CD4-positive, alpha-beta T cell treated with Interleukin-12 subunit alpha and Interleukin-12 subunit beta, for 1 hour (primary cell): Measurements from ENCODE around the gene MMP14.
A peak's percentile ranks its signal among the peaks of the same experiment; 100 is the strongest.

Experiments used
- DNase-seq: peaks from one replicate; pipeline ENCODE4 v3.0.0-alpha.2; 2020

MMP14 gene

DNA sequence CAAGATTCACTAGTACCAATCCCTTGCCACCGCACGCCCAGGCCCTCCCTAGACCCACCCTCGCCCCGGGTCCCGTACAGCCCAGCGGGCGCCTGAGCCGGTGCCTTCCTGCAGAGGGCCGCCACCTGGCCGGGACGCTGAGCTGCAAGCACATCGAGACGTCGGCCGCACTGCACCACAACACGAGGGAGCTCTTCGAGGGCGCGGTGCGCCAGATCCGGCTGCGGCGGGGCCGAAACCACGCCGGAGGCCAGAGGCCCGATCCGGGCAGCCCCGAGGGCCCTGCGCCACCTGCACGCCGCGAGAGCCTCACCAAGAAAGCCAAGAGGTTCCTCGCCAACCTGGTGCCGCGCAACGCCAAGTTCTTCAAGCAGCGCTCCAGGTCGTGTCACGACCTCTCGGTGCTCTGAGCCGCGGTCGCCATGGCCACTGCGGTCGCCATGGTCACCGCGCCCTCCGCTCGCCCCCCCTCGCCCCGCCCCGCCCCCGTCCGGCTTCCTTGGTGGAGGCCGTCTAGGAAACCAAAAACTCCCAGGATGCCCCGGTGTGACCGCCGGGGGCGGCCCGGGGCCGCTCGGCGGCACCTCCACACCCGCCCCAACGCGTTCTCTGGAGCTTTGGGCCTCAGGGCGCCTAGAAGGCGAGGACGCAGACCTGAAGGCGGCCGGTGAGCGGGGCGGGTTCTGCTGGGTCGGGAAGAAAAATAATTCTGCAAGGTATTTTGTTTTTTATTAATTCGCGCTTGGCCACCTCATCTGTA lies 50.3 kb downstream of the MMP14 start:
- peak; percentile 86 for DNase-seq

GRCh38 chr14:22887260-22887989 lies 51.0 kb downstream of the MMP14 start:
- peak; percentile 71 for DNase-seq

DNA sequence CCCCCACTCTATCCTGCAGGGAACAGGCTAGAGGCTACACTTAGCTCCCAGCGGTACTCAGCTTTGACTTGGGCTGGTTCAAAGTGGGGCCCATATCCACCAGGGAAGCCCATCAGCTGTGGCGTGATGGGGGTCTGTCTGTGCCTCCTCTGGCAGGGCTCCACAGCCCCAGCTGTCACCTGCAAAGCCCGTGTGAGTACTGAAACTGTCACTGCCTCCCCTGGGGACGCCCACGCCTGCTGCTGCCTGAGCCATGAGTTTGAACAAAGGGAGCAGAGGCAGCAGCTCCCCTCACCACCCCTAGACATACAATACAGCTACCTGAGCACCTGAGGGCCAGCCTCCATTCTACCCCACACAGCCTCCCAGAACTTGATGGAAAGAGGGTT lies 51.6 kb downstream of the MMP14 start:
- peak; percentile 29 for DNase-seq

DNA sequence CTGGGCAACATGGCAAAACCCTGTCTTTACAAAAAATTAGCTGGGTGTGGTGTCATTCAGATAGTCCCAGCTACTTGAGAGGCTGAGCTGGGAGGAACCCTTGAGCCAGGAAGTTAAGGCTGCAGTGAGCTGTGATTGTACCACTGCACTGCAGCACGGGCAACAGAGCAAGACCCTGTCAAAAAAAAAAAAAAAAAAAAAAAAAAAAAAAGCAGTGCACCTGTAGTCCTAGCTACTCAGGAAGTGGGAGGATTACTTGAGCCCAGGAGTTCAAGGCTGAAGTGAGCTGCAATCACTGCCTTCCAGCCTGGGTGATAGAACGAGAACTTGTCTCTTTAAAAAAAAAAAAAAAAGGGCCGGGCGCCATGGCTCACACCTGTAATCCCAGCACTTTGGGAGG lies 52.3 kb downstream of the MMP14 start:
- DNase-seq: peak; percentile 34

DNA sequence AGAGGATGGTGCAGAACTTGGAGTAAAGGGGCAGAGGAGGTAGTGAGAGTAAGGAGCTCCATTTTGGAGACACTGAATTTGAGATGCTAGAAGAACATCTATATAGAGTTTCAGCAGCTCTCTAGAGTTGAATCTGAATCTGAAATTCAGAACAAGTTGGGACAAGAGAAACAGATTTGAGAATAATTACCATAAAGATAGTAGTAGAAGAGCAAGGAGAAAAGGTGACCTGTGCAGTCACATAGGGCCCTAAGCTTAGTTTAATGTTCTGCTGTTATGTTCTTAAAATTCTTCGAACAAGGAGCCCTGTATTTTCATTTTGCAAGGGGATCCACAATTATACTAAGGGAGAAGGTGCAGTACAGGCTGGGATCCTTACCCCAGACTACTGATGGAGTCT lies 54.0 kb downstream of the MMP14 start:
- DNase-seq: no peak

GRCh38 chr14:22892488-22892887 lies 56.1 kb downstream of the MMP14 start:
- no peak for DNase-seq

DNA sequence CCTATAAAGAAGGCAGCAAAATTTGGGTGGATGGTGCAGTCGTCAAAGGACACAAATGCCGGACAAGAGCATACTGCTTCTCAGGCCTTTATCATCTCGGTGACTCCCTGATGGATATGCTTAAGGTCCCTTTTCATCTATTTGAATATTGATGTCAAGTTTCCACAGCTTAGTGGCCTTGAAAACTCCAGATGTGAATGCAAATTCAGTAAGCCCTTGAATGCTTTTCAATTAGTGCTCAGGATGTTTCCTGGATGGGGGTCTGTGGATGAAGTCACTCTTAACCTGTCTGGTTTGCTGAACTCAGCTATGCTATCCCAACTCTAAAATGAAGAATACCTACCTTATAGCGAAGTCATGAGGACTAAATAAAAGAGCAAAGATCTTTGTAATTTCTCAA lies 57.3 kb downstream of the MMP14 start:
- DNase-seq: no peak

DNA sequence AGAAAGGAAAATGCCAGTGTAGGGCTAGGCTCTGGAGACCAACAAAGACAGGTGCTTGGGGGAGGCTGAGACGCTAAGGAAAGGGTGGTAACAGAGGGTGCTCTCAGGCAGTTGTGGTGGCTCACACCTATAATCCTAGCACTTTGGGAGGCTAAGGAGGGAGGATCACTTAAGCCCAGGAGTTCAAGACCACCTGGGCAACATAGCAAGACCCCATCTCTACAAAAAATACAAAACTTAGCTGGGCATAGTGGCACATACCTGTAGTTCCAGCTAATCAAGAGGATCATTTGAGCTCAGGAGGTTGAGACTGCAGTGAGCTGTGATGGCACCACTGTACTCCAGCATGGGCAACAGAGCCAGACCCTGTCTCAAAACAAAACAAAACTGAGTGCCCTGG lies 59.0 kb downstream of the MMP14 start:
- DNase-seq: no peak

DNA sequence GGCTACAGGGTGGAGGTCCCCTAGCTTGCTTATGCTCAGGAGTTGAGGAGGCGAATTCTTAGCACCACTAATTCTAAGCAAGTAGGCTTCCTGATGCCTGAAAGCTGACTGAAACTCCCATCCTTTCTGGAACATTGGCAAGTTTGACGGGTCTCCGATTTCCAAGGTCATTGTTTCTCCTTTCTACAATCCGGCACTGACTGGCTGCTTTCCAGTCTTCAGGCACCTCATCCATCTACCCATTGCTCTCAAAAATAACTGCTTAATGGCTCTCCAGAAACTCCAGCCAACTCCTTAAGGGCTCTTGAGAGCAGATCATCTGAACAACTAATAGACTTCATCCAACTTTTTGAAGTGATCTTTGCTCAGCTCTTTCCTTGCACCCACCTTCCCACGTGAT lies 60.0 kb downstream of the MMP14 start:
- DNase-seq: no peak

DNA sequence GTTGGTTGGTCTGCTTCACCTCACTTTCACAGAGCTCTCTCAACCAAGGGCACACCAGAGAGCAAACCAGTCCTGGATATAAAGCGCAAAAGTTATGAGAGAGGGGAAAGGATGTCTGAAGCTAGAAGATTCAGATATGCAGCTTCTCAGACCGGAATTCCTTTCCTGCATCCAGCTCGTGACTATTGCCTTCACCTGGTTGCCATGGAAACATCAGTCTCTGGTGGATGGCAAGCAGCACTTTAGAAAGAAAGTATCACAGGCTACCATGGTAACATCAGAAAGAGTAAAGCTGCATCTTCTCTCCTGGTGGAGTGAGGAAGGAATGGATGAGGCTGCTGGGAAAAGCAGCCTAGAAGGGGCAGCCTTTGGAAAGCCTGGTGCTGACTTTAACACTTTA lies 60.4 kb downstream of the MMP14 start:
- DNase-seq: no peak

DNA sequence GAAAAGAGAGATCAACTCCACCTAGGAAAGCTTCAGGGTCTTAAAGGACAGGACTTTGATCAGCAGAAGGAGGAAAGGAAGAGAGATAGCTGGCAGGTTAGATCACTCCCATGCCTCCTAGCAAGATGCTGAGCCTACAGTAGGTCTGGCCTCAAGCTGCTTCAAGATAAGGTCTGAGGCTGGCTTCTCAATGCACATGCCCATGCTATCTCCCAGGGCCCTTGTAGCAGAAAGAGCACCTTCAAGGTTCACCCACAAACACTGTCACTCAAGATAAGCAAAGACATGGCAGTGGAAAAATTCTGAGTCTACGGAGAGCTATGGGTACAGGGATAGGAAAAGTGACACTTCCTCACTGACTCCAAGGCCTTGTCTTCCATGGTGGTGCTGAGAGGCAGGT lies 61.0 kb downstream of the MMP14 start:
- no peak for DNase-seq
